ENCODE data around the gene CARMIL1. TPM values are rescaled to one million over a fixed set of nuclear protein-coding genes. Genes with fewer than 3 reads are reported as not detected.

CARMIL1 gene
- total RNA-seq, 1 experiment from 2014 or later, result 23.6 TPM

- Histone ChIP-seq H2BK15ac (ENCODE audit: low read depth, low read length) (no peak overlapping the region), H3K27me3 (ENCODE audit: insufficient read depth, low read length) (no peaks in the 10 kb centered on the region), H2BK12ac (ENCODE audit: insufficient read length, low read depth, low read length) (no peak overlapping the region), H4K5ac (ENCODE audit: insufficient read length, low read depth, low read length) (no peak overlapping the region), H3K27ac (ENCODE audit: insufficient read length, low read depth, low read length) (no peak overlapping the region), H3K9ac (ENCODE audit: extremely low read depth, insufficient read length, low read length) (no peak overlapping the region), H3K9me3 (ENCODE audit: control insufficient read depth, low read depth, low read length) (no peaks in the 10 kb centered on the region), H3K18ac (ENCODE audit: insufficient read length, low read depth, low read length) (no peak overlapping the region), H2BK20ac (ENCODE audit: low read depth, low read length, poor library complexity, severe bottlenecking) (no peak overlapping the region), H3K14ac (ENCODE audit: insufficient read depth, low read length) (no peak overlapping the region), H4K91ac (ENCODE audit: insufficient read length, low read depth, low read length) (no peak overlapping the region), H3K79me2 (ENCODE audit: insufficient read depth, low read length) (no peaks in the 10 kb centered on the region), H3T11ph (ENCODE audit: low read length) (no peak overlapping the region), H2BK5ac (ENCODE audit: insufficient read length, low read length) (no peak overlapping the region), H3K4ac (ENCODE audit: low read depth, low read length) (no peak overlapping the region), H3K4me2 (ENCODE audit: insufficient read depth, insufficient read length, low read length) (no peak overlapping the region), H4K20me1 (ENCODE audit: control insufficient read depth, insufficient read depth, insufficient read length) (no peaks in the 10 kb centered on the region), H2AFZ (ENCODE audit: low read length) (no peak overlapping the region), H3K79me1 (ENCODE audit: insufficient read depth, low read depth, low read length, poor library complexity, severe bottlenecking) (no peaks in the 10 kb centered on the region), H3K56ac (ENCODE audit: insufficient read length, low read depth, low read length) (no peak overlapping the region), H4K8ac (replicated peaks; ENCODE audit: insufficient read length, low read depth, low read length) (no peak overlapping the region), H3K23ac (ENCODE audit: insufficient read length, low read depth, low read length) (no peak overlapping the region), H2BK120ac (ENCODE audit: low read depth, low read length, poor library complexity, severe bottlenecking) (no peak overlapping the region), H2AK5ac (ENCODE audit: insufficient read length, low read length) (no peak overlapping the region), H3K23me2 (ENCODE audit: insufficient read length, low read depth, low read length, poor library complexity, severe bottlenecking) (no peaks in the 10 kb centered on the region), H3K4me1 (ENCODE audit: insufficient read depth, low read length) (no peaks in the 10 kb centered on the region)
- Mint-ChIP-seq H3K9me3 (no peaks in the 10 kb centered on the region), H3K27me3 (ENCODE audit: low read depth) (no peaks in the 10 kb centered on the region), H3K27ac (no peak overlapping the region), H3K36me3 (ENCODE audit: insufficient read depth in 1 of 3, low read depth in 3 of 3) (peaks cover 0 to 18% (median 0%) of the 10 kb centered on the region in 3 experiments; a peak in 4 of 7 replicates), H3K4me3 (no peak overlapping the region), H3K4me1 (peaks cover 10 to 12% of the 10 kb centered on the region in 2 experiments)
- TF ChIP-seq, protein P1, sequence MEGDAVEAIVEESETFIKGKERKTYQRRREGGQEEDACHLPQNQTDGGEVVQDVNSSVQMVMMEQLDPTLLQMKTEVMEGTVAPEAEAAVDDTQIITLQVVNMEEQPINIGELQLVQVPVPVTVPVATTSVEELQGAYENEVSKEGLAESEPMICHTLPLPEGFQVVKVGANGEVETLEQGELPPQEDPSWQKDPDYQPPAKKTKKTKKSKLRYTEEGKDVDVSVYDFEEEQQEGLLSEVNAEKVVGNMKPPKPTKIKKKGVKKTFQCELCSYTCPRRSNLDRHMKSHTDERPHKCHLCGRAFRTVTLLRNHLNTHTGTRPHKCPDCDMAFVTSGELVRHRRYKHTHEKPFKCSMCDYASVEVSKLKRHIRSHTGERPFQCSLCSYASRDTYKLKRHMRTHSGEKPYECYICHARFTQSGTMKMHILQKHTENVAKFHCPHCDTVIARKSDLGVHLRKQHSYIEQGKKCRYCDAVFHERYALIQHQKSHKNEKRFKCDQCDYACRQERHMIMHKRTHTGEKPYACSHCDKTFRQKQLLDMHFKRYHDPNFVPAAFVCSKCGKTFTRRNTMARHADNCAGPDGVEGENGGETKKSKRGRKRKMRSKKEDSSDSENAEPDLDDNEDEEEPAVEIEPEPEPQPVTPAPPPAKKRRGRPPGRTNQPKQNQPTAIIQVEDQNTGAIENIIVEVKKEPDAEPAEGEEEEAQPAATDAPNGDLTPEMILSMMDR (conservative IDR thresholded peaks at IDR 0.05), result no peak
- no peak for DNase-seq
- WGBS (ENCODE audit: extremely low coverage, insufficient read length, low lambda C conversion rate), result no CpG with 5 or more reads among the region's 5 CpGs
These were observed 207.8 kb downstream of the CARMIL1 start for GRCh38 chr6:25487012-25487411.

All from H9 (cell line).